A549 (cell line): Measurements from ENCODE around the gene OR5P2. TPM values are rescaled to one million over a fixed set of nuclear protein-coding genes. Genes with fewer than 3 reads are reported as not detected.
"Not testable (repeated sequence)": the region's sequence is repeated elsewhere in the genome, so short reads cannot be mapped to it uniquely, and the experiment has no call there.

Experiments used
- ATAC-seq, 2 experiments: fragments of 200-7000 bp in 1 of 2; fragments of >200 bp in 1 of 2; cut with Nextera tagmentation in 1 of 2; cut with Tn5 transposase in 1 of 2; 3 replicates each; pipeline versions ENCODE4 v1.8.0 to v1.9.1; 2018 to 2020; ENCODE audit warnings: mild to moderate bottlenecking in 1 of 2, moderate library complexity in 1 of 2
- CTCF ChIA-PET: fragments of 300-600 bp; sonication (Branson Sonifier 250); formaldehyde crosslinking; extraction: SDS; loops from one replicate; lab custom pipeline; 2021; ENCODE audit warnings: antibody characterized with exemption, inconsistent platforms; lab: Yijun Ruan, JAX
- POLR2A ChIA-PET: fragments of 350-600 bp; formaldehyde crosslinking; extraction: SDS; loops from one replicate; lab custom pipeline; 2021; ENCODE audit warnings: antibody characterized with exemption, inconsistent platforms; lab: Yijun Ruan, JAX
- DNase-seq, 2 experiments: peaks; one replicate each; pipeline versions ENCODE4 v3.0.0 to v3.0.0-alpha.2; 2011 to 2016; ENCODE audit warnings: low read depth in 1 of 2, low spot score in 1 of 2
- FAIRE-seq: peaks from 2 replicates; lab custom pipeline; 2011; peaks lifted over from hg19 to GRCh38; lab: Jason Lieb, UNC
- H3K27ac ChIP-seq, 2 experiments: fragments of >200 bp; sonication (Bioruptor Twin); formaldehyde crosslinking; 3 replicates each; pipeline ENCODE4 v1.5.1; 2016 to 2017
- H3K4me1 ChIP-seq: fragments of >200 bp; sonication (Bioruptor Twin); formaldehyde crosslinking; 3 replicates; pipeline ENCODE4 v1.6.1; 2016
- H3K4me2 ChIP-seq: fragments of >200 bp; sonication (Bioruptor Twin); formaldehyde crosslinking; 3 replicates; pipeline ENCODE4 v1.6.1; 2016
- H3K4me3 ChIP-seq: fragments of >200 bp; sonication (Bioruptor Twin); formaldehyde crosslinking; 3 replicates; pipeline ENCODE4 v1.5.1; 2016
- H3K9me3 ChIP-seq: fragments of >200 bp; sonication (Bioruptor Twin); formaldehyde crosslinking; 3 replicates; pipeline ENCODE4 v1.6.1; 2016
- ATOH8 ChIP-seq: fragments of 250-450 bp; sonication (Bioruptor Pico); IDR thresholded peaks from 2 replicates; pipeline ENCODE4 v1.5.0; 2020; ENCODE audit warnings: low read depth, mild to moderate bottlenecking, moderate library complexity
- BCL3 ChIP-seq: fragments of >200 bp; sonication (Bioruptor Twin); formaldehyde crosslinking; IDR thresholded peaks from 3 replicates; pipeline ENCODE4 v1.6.1; 2016
- CBX8 ChIP-seq: fragments of 200-600 bp; sonication (generic); IDR thresholded peaks from 2 replicates; pipeline ENCODE4 v1.6.1; 2016
- CEBPB ChIP-seq, 2 experiments: fragments of >200 bp in 1 of 2; sonication (Bioruptor Twin) in 1 of 2; formaldehyde crosslinking in 1 of 2; IDR thresholded peaks; 2 replicates each; pipeline ENCODE4 v1.6.1; 2012 to 2016
- CTCF ChIP-seq: fragments of >200 bp; sonication (Bioruptor Twin); formaldehyde crosslinking; IDR thresholded peaks from 3 replicates; pipeline ENCODE4 v1.5.1; 2016
- E2F6 ChIP-seq: IDR thresholded peaks from 2 replicates; pipeline ENCODE4 v1.6.1; 2012; ENCODE audit warnings: low read depth, borderline replicate concordance
- EHF ChIP-seq: fragments of 250-450 bp; sonication (Bioruptor Pico); IDR thresholded peaks from 2 replicates; pipeline ENCODE4 v1.5.0; 2020; ENCODE audit warnings: mild to moderate bottlenecking
- EHMT2 ChIP-seq: fragments of 200-600 bp; sonication (generic); IDR thresholded peaks from 2 replicates; pipeline ENCODE4 v1.6.1; 2016; ENCODE audit warnings: antibody characterized with exemption, low read depth, mild to moderate bottlenecking, moderate library complexity
- ELK1 ChIP-seq: fragments of 150-350 bp; IDR thresholded peaks from 2 replicates; pipeline ENCODE4 v1.6.1; 2014; ENCODE audit warnings: low read depth, mild to moderate bottlenecking, low read length
- ESRRA ChIP-seq: fragments of 150-350 bp; IDR thresholded peaks from 2 replicates; pipeline ENCODE4 v1.6.1; 2014; ENCODE audit warnings: mild to moderate bottlenecking, low read length, borderline replicate concordance
- FOSB ChIP-seq: fragments of 250-450 bp; sonication (Bioruptor Pico); IDR thresholded peaks from 2 replicates; pipeline ENCODE4 v1.5.0; 2020; ENCODE audit warnings: mild to moderate bottlenecking, moderate library complexity
- FOXS1 ChIP-seq: fragments of 250-450 bp; sonication (Bioruptor Pico); IDR thresholded peaks from 2 replicates; pipeline ENCODE4 v1.5.0; 2020; ENCODE audit warnings: mild to moderate bottlenecking, moderate library complexity
- HDAC2 ChIP-seq: fragments of 200-600 bp; sonication (generic); IDR thresholded peaks from 2 replicates; pipeline ENCODE4 v1.6.1; 2016
- HES2 ChIP-seq: fragments of >200 bp; sonication (Bioruptor Twin); formaldehyde crosslinking; IDR thresholded peaks from 2 replicates; pipeline ENCODE4 v1.6.1; 2016
- JUN ChIP-seq, 2 experiments: fragments of >200 bp; sonication (Bioruptor Twin); formaldehyde crosslinking; IDR thresholded peaks; 2 replicates in 1 of 2; 3 replicates in 1 of 2; pipeline ENCODE4 v1.6.1; 2016 to 2017
- JUNB ChIP-seq: fragments of >200 bp; sonication (Bioruptor Twin); formaldehyde crosslinking; IDR thresholded peaks from 2 replicates; pipeline ENCODE4 v1.6.1; 2016
- KDM1A ChIP-seq: fragments of 200-600 bp; sonication (generic); IDR thresholded peaks from 2 replicates; pipeline ENCODE4 v1.6.1; 2016; ENCODE audit warnings: low read depth, mild to moderate bottlenecking
- MAFK ChIP-seq: fragments of 450-650 bp; IDR thresholded peaks from 2 replicates; pipeline ENCODE4 v1.6.1; 2014; ENCODE audit not compliant: partially characterized antibody
- MAZ ChIP-seq: fragments of 150-350 bp; IDR thresholded peaks from 2 replicates; pipeline ENCODE4 v1.6.1; 2014; ENCODE audit warnings: antibody characterized with exemption, low read depth, low read length, borderline replicate concordance
- MYC ChIP-seq: IDR thresholded peaks from 2 replicates; pipeline ENCODE4 v1.6.1; 2012; ENCODE audit warnings: mild to moderate bottlenecking, inconsistent platforms, low read length, improper control_type of control experiment, borderline replicate concordance
- NFE2L2 ChIP-seq: fragments of 150-350 bp; conservative IDR thresholded peaks from 2 replicates; pipeline ENCODE4 v1.6.1; 2014; ENCODE audit warnings: low read length
- NR3C1 ChIP-seq: fragments of >200 bp; sonication (Bioruptor Twin); formaldehyde crosslinking; IDR thresholded peaks from 3 replicates; pipeline ENCODE4 v1.6.1; 2017
- POLR2A ChIP-seq: IDR thresholded peaks from 2 replicates; pipeline ENCODE4 v1.6.1; 2012; ENCODE audit warnings: mild to moderate bottlenecking, low read length
- POLR2AphosphoS2 ChIP-seq: conservative IDR thresholded peaks from 2 replicates; pipeline ENCODE4 v1.6.1; 2012; ENCODE audit warnings: low read length, improper control_type of control experiment, inconsistent platforms
- SMC3 ChIP-seq: fragments of >200 bp; sonication (Bioruptor Twin); formaldehyde crosslinking; IDR thresholded peaks from 3 replicates; pipeline ENCODE4 v1.6.1; 2018; ENCODE audit warnings: inconsistent platforms
- TP53 ChIP-seq: fragments of 250-450 bp; sonication (Bioruptor Pico); IDR thresholded peaks from 2 replicates; pipeline ENCODE4 v1.5.0; 2021; ENCODE audit warnings: mild to moderate bottlenecking, moderate library complexity
- WGBS: methylation state at CpG from one replicate; pipeline ENCODE4 v1.1.6; 2017; ENCODE audit errors: missing lambda C conversion rate; 5-methylcytosine and 5-hydroxymethylcytosine counted together
- polyA plus RNA-seq, 4 experiments: library from polyadenylated mRNA; depleted of rRNA in 3 of 4; stranded (reverse); fragments of >200 nt; fragmentation: RNase III in 1 of 4; extraction: RNeasy Plus Mini Kit Qiagen cat#74134 plus additional on column Dnase treatment in 1 of 4; gene quantifications; 2 replicates in 3 of 4; 3 replicates in 1 of 4; pipeline ENCODE4 v1.2.3, GENCODE V29; 2011 to 2017

Gene OR5P2
- polyA plus RNA-seq, 2 of the 4 experiments (the other 2 are of a cell fraction), result not detected

GRCh38 chr11:7793233-7793632 is 3.5 kb downstream of the OR5P2 start:
- ATAC-seq, result no peak
- TF ChIP-seq EHMT2 (no peak), TP53 (no peak), FOSB (no peak), ESRRA (no peak), NFE2L2 (no peak), MAZ (no peak), SMC3 (no peak), CEBPB (IDR thresholded peaks at IDR 0.05) (no peak), FOXS1 (CRISPR knock-in tag) (no peak), E2F6 (no peak), KDM1A (no peak), BCL3 (no peak), HDAC2 (no peak)
- TF ChIP-seq, all 56 proteins: peak for 0
- 5% methylated on average over 1 of the region's 1 CpG for WGBS
- CTCF ChIA-PET, result no interaction called here
- H3K4me3 ChIP-seq, result no peak overlapping the region
- no peaks in the 10 kb centered on the region for H3K9me3 ChIP-seq
- no peak for FAIRE-seq
- H3K27ac ChIP-seq, result no peak overlapping the region
- DNase-seq, result no peak
- POLR2A ChIA-PET, result no interaction called here
- H3K4me2 ChIP-seq, result no peak overlapping the region
- no peaks in the 10 kb centered on the region for H3K4me1 ChIP-seq

- ATAC-seq (no peak), FAIRE-seq (no peak), DNase-seq (no peak)
- 4% methylated on average over 6 of the region's 6 CpGs for WGBS
- H3K9me3 ChIP-seq, result no peaks in the 10 kb centered on the region
- no peak for TF ChIP-seq HDAC2
- TF ChIP-seq ELK1, result no peak
- TF ChIP-seq EHF (CRISPR knock-in tag), result no peak
- TF ChIP-seq JUNB, result no peak
- TF ChIP-seq JUN (IDR thresholded peaks at IDR 0.05), result no peak
- no peak for TF ChIP-seq MYC
- no peak for TF ChIP-seq MAFK
- no peak for TF ChIP-seq E2F6
- TF ChIP-seq, all 56 proteins: peak for 0
- H3K4me3 ChIP-seq, result no peak overlapping the region
- CTCF ChIA-PET, result no interaction called here
- POLR2A ChIA-PET, result no interaction called here
- no peaks in the 10 kb centered on the region for H3K4me1 ChIP-seq
- no peak overlapping the region for H3K4me2 ChIP-seq
- no peak overlapping the region for H3K27ac ChIP-seq
These were observed 9.5 kb downstream of the OR5P2 start for GRCh38 chr11:7787239-7787638.

- CTCF ChIA-PET, result no interaction called here
- no peak overlapping the region for H3K27ac ChIP-seq
- ATAC-seq (no peak), FAIRE-seq (no peak), DNase-seq (no peak)
- WGBS, result 0% methylated on average over 3 of the region's 3 CpGs
- POLR2A ChIA-PET, result no interaction called here
- no peak overlapping the region for H3K4me2 ChIP-seq
- no peaks in the 10 kb centered on the region for H3K9me3 ChIP-seq
- H3K4me3 ChIP-seq, result no peak overlapping the region
- H3K4me1 ChIP-seq, result no peaks in the 10 kb centered on the region
- no peak for TF ChIP-seq CTCF
- no peak for TF ChIP-seq HES2
- no peak for TF ChIP-seq CBX8
- TF ChIP-seq JUNB, result no peak
- no peak for TF ChIP-seq ATOH8 (CRISPR knock-in tag)
- TF ChIP-seq POLR2A, result no peak
- no peak for TF ChIP-seq NR3C1
- TF ChIP-seq CEBPB (IDR thresholded peaks at IDR 0.05), result no peak
- TF ChIP-seq E2F6, result no peak
- TF ChIP-seq FOXS1 (CRISPR knock-in tag), result no peak
- TF ChIP-seq POLR2AphosphoS2, result no peak
These were observed 21.1 kb downstream of the OR5P2 start for GRCh38 chr11:7775689-7776088.

GRCh38 chr11:7764301-7764700 is 32.4 kb downstream of the OR5P2 start:
- H3K9me3 ChIP-seq, H3K4me2 ChIP-seq, CTCF ChIA-PET, FAIRE-seq, H3K27ac ChIP-seq, DNase-seq, POLR2A ChIA-PET, H3K4me1 ChIP-seq, ATAC-seq, H3K4me3 ChIP-seq: not testable (repeated sequence)
- 0% methylated on average over 4 of the region's 10 CpGs for WGBS
